ENCODE results near the gene SPEF1.

Gene SPEF1

DNA sequence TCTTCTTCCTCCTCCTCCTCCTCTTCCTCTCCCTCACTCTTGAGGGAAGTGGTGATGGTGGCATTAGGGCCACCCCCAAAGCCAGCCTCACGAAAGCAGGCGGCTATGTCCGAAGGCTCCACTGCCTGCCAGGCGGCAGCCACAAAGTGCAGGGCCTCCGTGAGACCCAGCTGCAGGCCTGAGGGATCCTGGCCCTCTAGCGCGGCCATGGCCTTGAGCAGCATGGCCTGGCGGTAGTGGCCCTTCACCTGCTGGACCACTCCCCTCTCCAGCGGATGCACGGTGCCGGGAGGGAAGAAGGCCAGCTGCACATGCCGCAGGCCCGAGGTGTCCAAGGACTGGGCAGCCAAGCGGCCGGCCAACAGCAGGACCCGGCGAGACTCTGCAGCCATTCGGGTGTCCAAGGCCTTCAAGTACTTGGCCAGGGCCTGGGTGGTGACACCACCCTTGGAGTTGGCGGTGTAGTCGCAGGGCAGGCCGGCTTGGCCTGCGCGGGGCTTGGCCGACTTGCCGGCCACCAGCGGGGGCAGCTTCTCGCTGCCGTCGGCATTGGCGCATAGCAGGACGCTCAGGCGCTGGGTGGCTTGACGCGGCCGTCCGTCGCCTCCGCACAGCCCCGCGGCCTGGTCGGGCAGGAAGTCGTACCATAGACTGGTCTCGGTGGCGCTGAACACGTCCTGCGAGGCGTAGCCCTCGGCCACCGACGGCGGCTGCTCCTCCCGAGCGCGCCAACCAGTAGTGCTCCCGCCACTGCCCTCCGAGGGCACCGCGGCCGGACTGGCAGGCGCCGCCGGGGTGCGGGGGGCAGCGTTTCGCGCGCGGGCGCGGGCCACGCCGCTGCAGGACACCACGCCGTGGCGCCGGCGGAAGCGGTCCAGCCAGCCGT is 4.2 kb upstream of the SPEF1 start:
- H4K91ac ChIP-seq (ENCODE audit: low read depth, low read length, poor library complexity): peak overlapping the region; percentile 83
- no peak overlapping the region for H3K14ac ChIP-seq (ENCODE audit: low read length)
- H3K18ac ChIP-seq (ENCODE audit: low read length): peak overlapping the region; percentile 98
- no peak overlapping the region for H3K27ac ChIP-seq (replicated peaks; ENCODE audit: low read length)
- peak overlapping the region; percentile 94 for H3K4me2 ChIP-seq (ENCODE audit: insufficient read depth, low read length, poor library complexity, severe bottlenecking)
- H3K9me3 ChIP-seq (replicated peaks in 1 of 2; ENCODE audit: control insufficient read depth in 2 of 2, insufficient read depth in 1 of 2, low read depth in 1 of 2, low read length in 2 of 2): no peaks in the 10 kb centered on the region
- H2BK5ac ChIP-seq (ENCODE audit: low read length): peak overlapping the region; percentile 89
- H3K4ac ChIP-seq (ENCODE audit: low read length): peak overlapping the region; percentile 97
- H3K4me1 ChIP-seq (ENCODE audit: control insufficient read depth in 2 of 2, insufficient read depth in 1 of 2, low read depth in 1 of 2, low read length in 2 of 2): peaks cover 3 to 17% of the 10 kb centered on the region in 2 donors
- peak overlapping the region; percentile 88 for H2AK5ac ChIP-seq (ENCODE audit: low read depth, low read length)
- H3K36me3 ChIP-seq (replicated peaks in 1 of 2; ENCODE audit: control insufficient read depth in 2 of 2, insufficient read depth in 2 of 2, low read length in 2 of 2): peaks cover 0 to 4% of the 10 kb centered on the region in 2 donors
- no peak for DNase-seq (ENCODE audit: low spot score)
- H2BK15ac ChIP-seq (ENCODE audit: low read length): peak overlapping the region; percentile 71
- no peak overlapping the region for H2AFZ ChIP-seq (ENCODE audit: low read length)
- H3K9ac ChIP-seq (ENCODE audit: low read depth, low read length, poor library complexity): peak overlapping the region; percentile 98
- H3K79me1 ChIP-seq (ENCODE audit: low read depth, low read length): peaks cover 11% of the 10 kb centered on the region
- H3K23ac ChIP-seq (ENCODE audit: low read depth, low read length, poor library complexity): peak overlapping the region; percentile 99
- no peak overlapping the region for H4K8ac ChIP-seq (ENCODE audit: low read depth, low read length)
- peaks cover 0 to 2% (median 0%) of the 10 kb centered on the region in 3 experiments for H3K27me3 ChIP-seq (ENCODE audit: control insufficient read depth in 3 of 3, insufficient read depth in 3 of 3, low read depth in 1 of 3, low read length in 3 of 3)
- peak overlapping the region; percentile 35 for H2BK12ac ChIP-seq (ENCODE audit: low read length)
- WGBS, 2 donors (ENCODE audit: extremely low coverage in 2 of 2, insufficient read length in 2 of 2, insufficient replicate concordance in 1 of 2): no CpG with 5 or more reads among the region's 79 CpGs
- peak overlapping the region; percentile 44 to 88 for H3K4me3 ChIP-seq (ENCODE audit: low read length in 2 of 2)
- H2BK120ac ChIP-seq (ENCODE audit: low read depth, low read length): no peak overlapping the region

DNA sequence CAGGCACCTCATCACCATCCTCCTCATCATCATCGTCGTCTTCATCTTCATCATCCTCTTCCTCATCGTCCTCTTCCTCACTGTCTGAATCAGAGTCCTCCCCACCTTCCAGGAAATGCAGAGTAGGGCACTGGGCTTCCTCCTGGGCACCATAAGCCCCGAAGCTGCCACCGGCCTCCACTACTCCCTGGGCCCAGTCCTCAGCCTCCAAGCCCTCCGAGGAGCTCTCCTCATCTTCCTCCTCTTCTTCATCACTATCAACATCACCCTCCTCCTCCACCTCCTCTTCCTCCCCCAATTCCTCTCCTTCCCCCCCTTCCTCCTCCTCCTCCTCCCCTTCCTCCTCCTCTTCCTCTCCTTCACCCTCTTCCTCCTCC is 3.6 kb upstream of the SPEF1 start:
- no peak for DNase-seq (ENCODE audit: low spot score)
- no peak overlapping the region for H3K14ac ChIP-seq (ENCODE audit: low read length)
- peak overlapping the region; percentile 66 for H3K23ac ChIP-seq (ENCODE audit: low read depth, low read length, poor library complexity)
- H4K8ac ChIP-seq (ENCODE audit: low read depth, low read length): no peak overlapping the region
- no peak overlapping the region for H2AK5ac ChIP-seq (ENCODE audit: low read depth, low read length)
- no peak overlapping the region for H4K91ac ChIP-seq (ENCODE audit: low read depth, low read length, poor library complexity)
- H3K79me1 ChIP-seq (ENCODE audit: low read depth, low read length): peaks cover 11% of the 10 kb centered on the region
- H2AFZ ChIP-seq (ENCODE audit: low read length): no peak overlapping the region
- no peak overlapping the region for H2BK15ac ChIP-seq (ENCODE audit: low read length)
- peaks cover 0 to 4% of the 10 kb centered on the region in 2 donors for H3K36me3 ChIP-seq (replicated peaks in 1 of 2; ENCODE audit: control insufficient read depth in 2 of 2, insufficient read depth in 2 of 2, low read length in 2 of 2)
- no peak overlapping the region for H3K4me2 ChIP-seq (ENCODE audit: insufficient read depth, low read length, poor library complexity, severe bottlenecking)
- no peak overlapping the region for H3K4ac ChIP-seq (ENCODE audit: low read length)
- no peak overlapping the region for H2BK120ac ChIP-seq (ENCODE audit: low read depth, low read length)
- H3K4me1 ChIP-seq (ENCODE audit: control insufficient read depth in 2 of 2, insufficient read depth in 1 of 2, low read depth in 1 of 2, low read length in 2 of 2): peaks cover 3 to 17% of the 10 kb centered on the region in 2 donors
- no peak overlapping the region for H3K27ac ChIP-seq (replicated peaks; ENCODE audit: low read length)
- H3K27me3 ChIP-seq (ENCODE audit: control insufficient read depth in 3 of 3, insufficient read depth in 3 of 3, low read depth in 1 of 3, low read length in 3 of 3): peaks cover 0 to 4% (median under 1%) of the 10 kb centered on the region in 3 experiments
- no peak overlapping the region for H3K18ac ChIP-seq (ENCODE audit: low read length)
- no CpG with 5 or more reads among the region's 6 CpGs for WGBS, 2 donors (ENCODE audit: extremely low coverage in 2 of 2, insufficient read length in 2 of 2, insufficient replicate concordance in 1 of 2)
- H2BK12ac ChIP-seq (ENCODE audit: low read length): no peak overlapping the region
- no peak overlapping the region for H3K4me3 ChIP-seq (ENCODE audit: low read length in 2 of 2)
- H3K9ac ChIP-seq (ENCODE audit: low read depth, low read length, poor library complexity): no peak overlapping the region
- H2BK5ac ChIP-seq (ENCODE audit: low read length): no peak overlapping the region
- H3K9me3 ChIP-seq (replicated peaks in 1 of 2; ENCODE audit: control insufficient read depth in 2 of 2, insufficient read depth in 1 of 2, low read depth in 1 of 2, low read length in 2 of 2): no peaks in the 10 kb centered on the region

DNA sequence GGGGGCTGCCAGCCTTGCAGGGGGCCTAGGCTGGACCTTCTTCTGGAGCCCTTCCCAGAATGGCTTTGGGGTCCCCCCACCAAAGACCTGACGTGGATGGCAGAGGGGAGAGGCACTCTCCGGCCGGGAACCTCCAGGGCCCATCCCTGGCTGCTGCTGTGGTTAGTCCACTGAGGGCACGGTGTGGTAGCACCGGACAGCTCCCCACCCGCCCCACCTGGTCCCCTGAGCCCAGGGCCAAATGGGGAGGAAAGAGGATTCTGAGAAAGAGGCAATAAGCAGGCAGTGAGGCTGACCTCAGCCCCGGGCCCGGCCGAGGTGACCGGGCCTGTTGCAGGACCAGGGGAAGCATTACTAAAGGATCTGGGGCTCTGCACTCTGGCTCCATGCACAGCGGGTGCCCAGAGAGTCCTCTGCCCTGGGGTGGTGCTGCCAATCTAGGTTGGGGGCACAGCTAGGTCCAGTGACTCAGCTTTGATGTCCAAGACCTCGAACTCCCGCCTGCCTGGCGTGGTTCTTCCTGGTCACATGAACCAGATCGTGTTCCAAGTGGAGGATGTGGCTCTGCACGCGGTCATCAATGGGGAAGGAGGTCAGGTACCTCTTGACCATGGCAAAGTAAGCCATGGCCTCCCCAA is 3.1 kb upstream of the SPEF1 start:
- Histone ChIP-seq H2BK15ac (ENCODE audit: low read length) (no peak overlapping the region), H3K18ac (ENCODE audit: low read length) (no peak overlapping the region), H2BK5ac (ENCODE audit: low read length) (no peak overlapping the region), H3K79me1 (ENCODE audit: low read depth, low read length) (peaks cover 11% of the 10 kb centered on the region), H3K4me1 (ENCODE audit: control insufficient read depth in 2 of 2, insufficient read depth in 1 of 2, low read depth in 1 of 2, low read length in 2 of 2) (peaks cover 3 to 17% of the 10 kb centered on the region in 2 donors), H2BK12ac (ENCODE audit: low read length) (no peak overlapping the region), H3K4ac (ENCODE audit: low read length) (no peak overlapping the region), H3K27ac (replicated peaks; ENCODE audit: low read length) (no peak overlapping the region), H3K14ac (ENCODE audit: low read length) (no peak overlapping the region), H2BK120ac (ENCODE audit: low read depth, low read length) (no peak overlapping the region), H2AFZ (ENCODE audit: low read length) (no peak overlapping the region), H3K23ac (ENCODE audit: low read depth, low read length, poor library complexity) (peak overlapping the region; percentile 66), H3K9ac (ENCODE audit: low read depth, low read length, poor library complexity) (no peak overlapping the region), H3K9me3 (replicated peaks in 1 of 2; ENCODE audit: control insufficient read depth in 2 of 2, insufficient read depth in 1 of 2, low read depth in 1 of 2, low read length in 2 of 2) (no peaks in the 10 kb centered on the region), H4K91ac (ENCODE audit: low read depth, low read length, poor library complexity) (no peak overlapping the region), H3K27me3 (ENCODE audit: control insufficient read depth in 3 of 3, insufficient read depth in 3 of 3, low read depth in 1 of 3, low read length in 3 of 3) (peaks cover 0 to 9% (median 5%) of the 10 kb centered on the region in 3 experiments), H3K4me2 (ENCODE audit: insufficient read depth, low read length, poor library complexity, severe bottlenecking) (no peak overlapping the region), H2AK5ac (ENCODE audit: low read depth, low read length) (no peak overlapping the region), H3K36me3 (replicated peaks in 1 of 2; ENCODE audit: control insufficient read depth in 2 of 2, insufficient read depth in 2 of 2, low read length in 2 of 2) (peaks cover 0 to 4% of the 10 kb centered on the region in 2 donors), H4K8ac (ENCODE audit: low read depth, low read length) (no peak overlapping the region), H3K4me3 (ENCODE audit: low read length in 2 of 2) (no peak overlapping the region)
- no CpG with 5 or more reads among the region's 17 CpGs for whole genome bisulfite sequencing, 2 donors (ENCODE audit: extremely low coverage in 2 of 2, insufficient read length in 2 of 2, insufficient replicate concordance in 1 of 2)
- no peak for DNase-seq (ENCODE audit: low spot score)
